ENCODE data around the gene MPP2.
A peak's percentile ranks its signal among the peaks of the same experiment; 100 is the strongest.
"Not testable (repeated sequence)": the region's sequence is repeated elsewhere in the genome, so short reads cannot be mapped to it uniquely, and the experiment has no call there.

MPP2 gene

GRCh38 chr17:43900183-43900857 is 7.0 kb downstream of the MPP2 start:
- Mint-ChIP-seq H3K27me3 (peaks cover 2% of the 10 kb centered on the region), H3K9me3 (ENCODE audit: low read depth) (no peaks in the 10 kb centered on the region), H3K36me3 (peaks cover 16% of the 10 kb centered on the region), H3K4me1 (ENCODE audit: low read depth) (peaks cover 11% of the 10 kb centered on the region), H3K4me3 (peak overlapping the region; percentile 79), H3K27ac (no peak overlapping the region)

DNA sequence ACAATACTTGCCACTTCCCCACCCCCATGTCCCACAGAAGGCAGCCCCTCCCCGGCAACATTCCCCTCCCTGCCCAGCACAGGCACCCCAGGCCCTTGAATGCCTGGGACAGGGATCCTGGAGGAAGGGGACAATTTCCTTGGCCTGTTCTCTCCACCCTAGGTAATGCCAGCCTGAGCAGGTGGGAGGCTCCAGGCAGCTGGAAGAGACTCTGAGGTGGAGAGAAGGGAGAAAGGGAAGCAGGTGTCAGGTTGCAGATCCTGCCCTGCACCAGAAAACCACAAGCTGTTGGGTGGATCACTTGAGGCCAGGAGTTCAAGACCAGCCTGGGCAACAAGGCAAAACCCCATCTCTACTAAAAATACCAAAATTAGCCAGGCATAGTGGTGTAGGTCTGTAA is 8.9 kb downstream of the MPP2 start:
- no peak overlapping the region for H3K27ac Mint-ChIP-seq
- peaks cover 11% of the 10 kb centered on the region for H3K4me1 Mint-ChIP-seq (ENCODE audit: low read depth)
- no peak overlapping the region for H3K4me3 Mint-ChIP-seq
- H3K27me3 Mint-ChIP-seq = peaks cover 2% of the 10 kb centered on the region
- H3K9me3 Mint-ChIP-seq (ENCODE audit: low read depth) = no peaks in the 10 kb centered on the region
- H3K36me3 Mint-ChIP-seq = peaks cover 16% of the 10 kb centered on the region

GRCh38 chr17:43897831-43898230 is 9.5 kb downstream of the MPP2 start:
- peaks cover 16% of the 10 kb centered on the region for H3K36me3 Mint-ChIP-seq
- peaks cover 11% of the 10 kb centered on the region for H3K4me1 Mint-ChIP-seq (ENCODE audit: low read depth)
- H3K27ac Mint-ChIP-seq = no peak overlapping the region
- H3K4me3 Mint-ChIP-seq = no peak overlapping the region
- H3K27me3 Mint-ChIP-seq = peaks cover 2% of the 10 kb centered on the region
- H3K9me3 Mint-ChIP-seq (ENCODE audit: low read depth) = no peaks in the 10 kb centered on the region

- H3K36me3 Mint-ChIP-seq = peaks cover 16% of the 10 kb centered on the region
- not testable (repeated sequence) for H3K27me3 Mint-ChIP-seq; H3K4me1 Mint-ChIP-seq (ENCODE audit: low read depth); H3K9me3 Mint-ChIP-seq (ENCODE audit: low read depth); H3K4me3 Mint-ChIP-seq; H3K27ac Mint-ChIP-seq
Observed at GRCh38 chr17:43894494-43894893, 12.8 kb downstream of the MPP2 start.

DNA sequence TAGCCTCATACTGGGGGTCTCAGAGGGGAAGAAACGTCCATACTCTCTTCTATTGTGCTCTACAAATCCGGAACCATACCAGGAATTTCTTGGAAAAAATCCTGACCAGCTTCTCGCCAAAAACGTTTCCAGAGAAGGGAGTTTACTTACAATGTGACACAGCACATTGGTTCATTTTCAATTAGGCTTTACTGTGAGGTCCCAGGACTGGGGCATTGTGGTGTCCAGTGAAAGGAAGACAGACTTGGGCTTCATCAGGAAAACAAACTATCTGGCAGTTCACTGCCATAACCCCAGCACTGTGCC is 14.7 kb downstream of the MPP2 start:
- Mint-ChIP-seq H3K27me3 (no peaks in the 10 kb centered on the region), H3K9me3 (ENCODE audit: low read depth) (no peaks in the 10 kb centered on the region), H3K27ac (no peak overlapping the region)

GRCh38 chr17:43891851-43892646 is 15.3 kb downstream of the MPP2 start:
- Mint-ChIP-seq H3K4me3 (no peak overlapping the region), H3K27me3 (no peaks in the 10 kb centered on the region), H3K27ac (no peak overlapping the region), H3K9me3 (ENCODE audit: low read depth) (no peaks in the 10 kb centered on the region), H3K4me1 (ENCODE audit: low read depth) (no peaks in the 10 kb centered on the region), H3K36me3 (peaks cover 9% of the 10 kb centered on the region)

More for the DNA sequence above, 14.7 kb downstream of the MPP2 start:
- H3K4me3 Mint-ChIP-seq = no peak overlapping the region
- H3K36me3 Mint-ChIP-seq = peaks cover 12% of the 10 kb centered on the region
- no peaks in the 10 kb centered on the region for H3K4me1 Mint-ChIP-seq (ENCODE audit: low read depth)

DNA sequence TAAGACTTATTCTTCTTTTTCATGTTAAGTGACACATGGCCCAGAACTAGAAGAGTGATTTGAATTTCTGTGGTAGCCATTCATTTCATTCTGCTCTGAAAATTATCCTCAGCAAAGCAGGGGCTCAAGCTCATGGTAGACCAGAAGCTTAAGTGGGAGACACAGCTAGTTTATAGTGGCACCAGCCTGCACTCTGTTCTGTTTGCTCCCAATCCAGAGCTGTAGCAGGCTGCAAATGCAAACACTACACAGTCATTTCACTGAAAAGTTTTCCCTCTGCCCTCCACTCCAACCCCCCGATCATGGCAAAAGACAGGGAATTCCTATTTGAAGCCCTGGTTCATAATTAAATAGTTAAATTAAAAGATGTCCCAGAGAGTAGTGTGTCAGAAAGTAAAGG is 17.1 kb downstream of the MPP2 start:
- H3K4me1 Mint-ChIP-seq (ENCODE audit: low read depth) = no peaks in the 10 kb centered on the region
- no peaks in the 10 kb centered on the region for H3K9me3 Mint-ChIP-seq (ENCODE audit: low read depth)
- H3K4me3 Mint-ChIP-seq = no peak overlapping the region
- no peaks in the 10 kb centered on the region for H3K36me3 Mint-ChIP-seq
- H3K27me3 Mint-ChIP-seq = no peaks in the 10 kb centered on the region
- no peak overlapping the region for H3K27ac Mint-ChIP-seq

GRCh38 chr17:43888548-43888947 is 18.8 kb downstream of the MPP2 start:
- no peak overlapping the region for H3K4me3 Mint-ChIP-seq
- no peaks in the 10 kb centered on the region for H3K9me3 Mint-ChIP-seq (ENCODE audit: low read depth)
- H3K27me3 Mint-ChIP-seq = no peaks in the 10 kb centered on the region
- no peaks in the 10 kb centered on the region for H3K36me3 Mint-ChIP-seq
- H3K4me1 Mint-ChIP-seq (ENCODE audit: low read depth) = no peaks in the 10 kb centered on the region
- H3K27ac Mint-ChIP-seq = no peak overlapping the region

GRCh38 chr17:43882761-43883415 is 24.4 kb downstream of the MPP2 start:
- Mint-ChIP-seq H3K27me3 (no peaks in the 10 kb centered on the region), H3K4me1 (ENCODE audit: low read depth) (peaks cover 2% of the 10 kb centered on the region), H3K36me3 (no peaks in the 10 kb centered on the region), H3K9me3 (ENCODE audit: low read depth) (no peaks in the 10 kb centered on the region), H3K27ac (no peak overlapping the region), H3K4me3 (no peak overlapping the region)

- Mint-ChIP-seq H3K27ac (no peak overlapping the region), H3K4me1 (ENCODE audit: low read depth) (peaks cover 2% of the 10 kb centered on the region)
Observed at GRCh38 chr17:43881758-43882505, 25.4 kb downstream of the MPP2 start.

GRCh38 chr17:43881181-43881580 is 26.2 kb downstream of the MPP2 start:
- Mint-ChIP-seq H3K4me1 (ENCODE audit: low read depth) (peaks cover 2% of the 10 kb centered on the region), H3K27ac (no peak overlapping the region), H3K27me3 (no peaks in the 10 kb centered on the region), H3K4me3 (no peak overlapping the region), H3K9me3 (ENCODE audit: low read depth) (no peaks in the 10 kb centered on the region), H3K36me3 (no peaks in the 10 kb centered on the region)

More at GRCh38 chr17:43881758-43882505, 25.4 kb downstream of the MPP2 start:
- Mint-ChIP-seq H3K27me3 (no peaks in the 10 kb centered on the region), H3K9me3 (ENCODE audit: low read depth) (no peaks in the 10 kb centered on the region), H3K4me3 (no peak overlapping the region), H3K36me3 (no peaks in the 10 kb centered on the region)

DNA sequence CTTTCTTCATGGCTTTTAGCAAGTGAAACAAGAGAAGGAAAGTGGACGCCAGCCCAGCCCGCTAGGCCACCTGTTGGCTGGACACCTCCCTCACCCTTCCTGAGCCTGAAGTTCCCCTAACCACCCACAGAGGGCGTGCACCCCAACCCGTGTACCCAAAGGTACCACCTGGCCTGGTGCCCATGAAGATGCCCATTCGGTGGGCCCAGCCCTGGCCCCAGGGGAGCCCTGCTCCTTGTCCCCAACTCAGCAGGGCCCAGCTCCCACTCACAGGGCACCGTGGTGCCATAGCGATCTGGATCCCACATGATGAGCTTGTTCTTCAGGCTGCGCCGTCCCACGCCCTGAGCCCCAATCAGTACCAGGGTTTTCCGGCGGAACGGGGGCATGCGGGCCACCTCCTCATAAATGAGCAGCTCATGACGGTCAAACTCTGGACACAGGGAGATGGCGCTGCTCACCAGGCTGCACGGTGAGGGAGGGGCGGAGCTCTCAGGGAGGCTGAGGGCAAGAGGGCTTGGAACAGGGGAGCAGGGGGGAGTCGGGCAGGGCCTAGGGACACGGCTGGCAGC is 26.8 kb downstream of the MPP2 start:
- no peaks in the 10 kb centered on the region for H3K36me3 Mint-ChIP-seq
- H3K4me1 Mint-ChIP-seq (ENCODE audit: low read depth) = peaks cover 2% of the 10 kb centered on the region
- H3K27ac Mint-ChIP-seq = no peak overlapping the region
- no peak overlapping the region for H3K4me3 Mint-ChIP-seq
- no peaks in the 10 kb centered on the region for H3K27me3 Mint-ChIP-seq
- H3K9me3 Mint-ChIP-seq (ENCODE audit: low read depth) = no peaks in the 10 kb centered on the region

GRCh38 chr17:43879723-43880419 is 27.5 kb downstream of the MPP2 start:
- Mint-ChIP-seq H3K9me3 (ENCODE audit: low read depth) (no peaks in the 10 kb centered on the region), H3K27ac (no peak overlapping the region), H3K4me3 (no peak overlapping the region), H3K36me3 (no peaks in the 10 kb centered on the region), H3K4me1 (ENCODE audit: low read depth) (peaks cover 2% of the 10 kb centered on the region), H3K27me3 (no peaks in the 10 kb centered on the region)
